ENCODE data around the gene SSRP1.

The SSRP1 gene

DNA sequence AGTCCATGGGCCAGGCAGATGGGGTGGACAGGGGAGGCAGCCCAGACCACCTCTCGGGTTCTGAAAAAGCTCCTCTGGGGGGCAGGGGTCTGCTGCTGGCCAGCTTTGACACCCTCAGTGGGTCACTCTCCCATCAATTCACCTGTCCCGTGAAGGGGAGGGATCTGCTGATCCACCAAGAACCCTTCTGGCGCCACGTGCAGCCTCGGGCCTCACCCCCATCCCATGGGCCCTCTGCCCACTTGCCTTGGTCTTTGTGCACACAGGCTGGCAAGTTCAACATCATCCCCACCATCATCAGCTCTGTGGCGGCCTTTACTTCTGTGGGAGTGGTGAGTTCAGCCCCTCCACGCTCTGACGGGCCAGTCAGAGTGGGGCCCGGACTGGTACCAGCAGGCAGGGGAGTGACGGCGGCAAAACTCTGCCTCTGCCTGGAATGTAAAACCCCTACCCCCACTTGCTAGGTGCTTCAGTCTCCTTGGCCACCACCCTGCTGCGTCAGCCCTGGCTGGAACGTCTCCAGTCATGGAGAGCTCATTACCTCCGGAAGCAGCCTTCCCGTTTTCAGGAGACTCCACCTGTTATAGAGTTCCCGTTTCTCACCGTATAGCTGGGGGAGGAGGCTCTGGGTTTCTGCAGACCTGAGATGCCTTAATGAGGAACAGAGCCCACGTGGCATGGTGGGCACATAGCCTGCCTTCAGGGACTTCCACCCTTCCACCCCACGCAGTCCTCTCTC is 32.6 kb upstream of the SSRP1 start:
- peaks cover 9% of the 10 kb centered on the region for H3K4me1 ChIP-seq (ENCODE audit: insufficient read depth, low read length, poor library complexity, severe bottlenecking)
- no peaks in the 10 kb centered on the region for H3K9me2 ChIP-seq (replicated peaks; ENCODE audit: low read depth, low read length)
- H3K27me3 ChIP-seq (ENCODE audit: insufficient read depth, low read length, poor library complexity, severe bottlenecking) = no peaks in the 10 kb centered on the region
- H2AFZ ChIP-seq (ENCODE audit: low read length) = no peak overlapping the region
- no peak overlapping the region for H3K9ac ChIP-seq (ENCODE audit: low read depth, low read length, poor library complexity, severe bottlenecking)
- no peaks in the 10 kb centered on the region for H3K9me3 ChIP-seq (ENCODE audit: insufficient read depth, low read depth, low read length)
- no peaks in the 10 kb centered on the region for H3F3A ChIP-seq (ENCODE audit: low read depth)
- H3K79me2 ChIP-seq (ENCODE audit: insufficient read depth, low read length) = no peaks in the 10 kb centered on the region
- no peak overlapping the region for H3K4me3 ChIP-seq (ENCODE audit: low read length, poor library complexity, severe bottlenecking)
- TF ChIP-seq EZH2phosphoT487 (IDR thresholded peaks at IDR 0.05; ENCODE audit: borderline replicate concordance) = no peak
- TF ChIP-seq, protein P1, sequence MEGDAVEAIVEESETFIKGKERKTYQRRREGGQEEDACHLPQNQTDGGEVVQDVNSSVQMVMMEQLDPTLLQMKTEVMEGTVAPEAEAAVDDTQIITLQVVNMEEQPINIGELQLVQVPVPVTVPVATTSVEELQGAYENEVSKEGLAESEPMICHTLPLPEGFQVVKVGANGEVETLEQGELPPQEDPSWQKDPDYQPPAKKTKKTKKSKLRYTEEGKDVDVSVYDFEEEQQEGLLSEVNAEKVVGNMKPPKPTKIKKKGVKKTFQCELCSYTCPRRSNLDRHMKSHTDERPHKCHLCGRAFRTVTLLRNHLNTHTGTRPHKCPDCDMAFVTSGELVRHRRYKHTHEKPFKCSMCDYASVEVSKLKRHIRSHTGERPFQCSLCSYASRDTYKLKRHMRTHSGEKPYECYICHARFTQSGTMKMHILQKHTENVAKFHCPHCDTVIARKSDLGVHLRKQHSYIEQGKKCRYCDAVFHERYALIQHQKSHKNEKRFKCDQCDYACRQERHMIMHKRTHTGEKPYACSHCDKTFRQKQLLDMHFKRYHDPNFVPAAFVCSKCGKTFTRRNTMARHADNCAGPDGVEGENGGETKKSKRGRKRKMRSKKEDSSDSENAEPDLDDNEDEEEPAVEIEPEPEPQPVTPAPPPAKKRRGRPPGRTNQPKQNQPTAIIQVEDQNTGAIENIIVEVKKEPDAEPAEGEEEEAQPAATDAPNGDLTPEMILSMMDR (conservative IDR thresholded peaks at IDR 0.05; ENCODE audit: low read length) = no peak
- no peak overlapping the region for H3K4me2 ChIP-seq (ENCODE audit: low read depth, low read length, poor library complexity, severe bottlenecking)
- no peaks in the 10 kb centered on the region for H4K20me1 ChIP-seq (ENCODE audit: insufficient read depth, low read length, poor library complexity, severe bottlenecking)
- no peaks in the 10 kb centered on the region for H3K36me3 ChIP-seq (ENCODE audit: insufficient read depth, low read length)

DNA sequence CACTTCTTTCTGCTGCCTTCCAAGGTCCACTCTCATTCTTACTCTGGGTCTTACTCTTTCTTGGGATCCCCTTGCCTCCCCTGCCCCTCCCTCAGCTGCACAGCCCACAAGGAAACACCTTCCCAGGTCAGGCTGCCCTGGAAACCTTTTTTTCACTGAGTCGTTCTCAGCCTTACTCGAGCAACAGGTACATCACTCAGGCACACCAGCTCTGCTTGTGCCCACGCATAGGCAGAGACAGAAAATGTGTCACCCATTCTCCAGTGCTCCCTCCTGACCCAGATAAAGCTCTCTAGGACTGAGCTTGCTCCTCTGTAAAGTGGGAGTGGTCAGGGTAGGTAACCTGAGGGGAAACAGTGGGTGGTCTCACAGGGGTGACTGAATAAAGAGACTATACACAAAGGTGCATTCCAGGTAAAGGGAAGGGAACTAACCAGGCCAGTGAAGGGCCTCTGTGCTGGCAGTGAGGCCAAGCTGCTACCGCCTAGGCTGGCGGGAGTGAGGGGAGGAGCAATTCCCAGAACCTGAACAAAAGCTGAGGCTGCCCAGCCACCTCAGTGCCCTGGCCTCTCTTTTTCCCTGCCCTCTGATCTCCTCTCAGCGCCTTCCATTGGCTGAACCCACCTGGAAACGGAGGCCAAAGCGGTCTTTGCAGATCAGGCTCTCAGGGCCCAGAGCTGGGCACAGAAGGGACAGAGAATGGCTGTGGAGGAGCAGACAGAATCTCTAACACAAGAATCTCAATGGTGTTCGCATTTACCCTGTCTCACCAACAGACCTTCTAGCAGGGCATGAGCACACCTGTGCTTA is 29.4 kb upstream of the SSRP1 start:
- H3K79me2 ChIP-seq (ENCODE audit: insufficient read depth, low read length) = no peaks in the 10 kb centered on the region
- H2AFZ ChIP-seq (ENCODE audit: low read length) = no peak overlapping the region
- H3K27me3 ChIP-seq (ENCODE audit: insufficient read depth, low read length, poor library complexity, severe bottlenecking) = no peaks in the 10 kb centered on the region
- no peaks in the 10 kb centered on the region for H3K9me2 ChIP-seq (replicated peaks; ENCODE audit: low read depth, low read length)
- TF ChIP-seq EZH2phosphoT487 (IDR thresholded peaks at IDR 0.05; ENCODE audit: borderline replicate concordance) = no peak
- TF ChIP-seq, protein P1 (conservative IDR thresholded peaks at IDR 0.05; ENCODE audit: low read length) = no peak
- no peaks in the 10 kb centered on the region for H3F3A ChIP-seq (ENCODE audit: low read depth)
- H3K9me3 ChIP-seq (ENCODE audit: insufficient read depth, low read depth, low read length) = no peaks in the 10 kb centered on the region
- no peak overlapping the region for H3K9ac ChIP-seq (ENCODE audit: low read depth, low read length, poor library complexity, severe bottlenecking)
- H3K36me3 ChIP-seq (ENCODE audit: insufficient read depth, low read length) = no peaks in the 10 kb centered on the region
- no peak overlapping the region for H3K4me3 ChIP-seq (ENCODE audit: low read length, poor library complexity, severe bottlenecking)
- H4K20me1 ChIP-seq (ENCODE audit: insufficient read depth, low read length, poor library complexity, severe bottlenecking) = no peaks in the 10 kb centered on the region
- H3K4me2 ChIP-seq (ENCODE audit: low read depth, low read length, poor library complexity, severe bottlenecking) = no peak overlapping the region
- H3K4me1 ChIP-seq (ENCODE audit: insufficient read depth, low read length, poor library complexity, severe bottlenecking) = no peaks in the 10 kb centered on the region

DNA sequence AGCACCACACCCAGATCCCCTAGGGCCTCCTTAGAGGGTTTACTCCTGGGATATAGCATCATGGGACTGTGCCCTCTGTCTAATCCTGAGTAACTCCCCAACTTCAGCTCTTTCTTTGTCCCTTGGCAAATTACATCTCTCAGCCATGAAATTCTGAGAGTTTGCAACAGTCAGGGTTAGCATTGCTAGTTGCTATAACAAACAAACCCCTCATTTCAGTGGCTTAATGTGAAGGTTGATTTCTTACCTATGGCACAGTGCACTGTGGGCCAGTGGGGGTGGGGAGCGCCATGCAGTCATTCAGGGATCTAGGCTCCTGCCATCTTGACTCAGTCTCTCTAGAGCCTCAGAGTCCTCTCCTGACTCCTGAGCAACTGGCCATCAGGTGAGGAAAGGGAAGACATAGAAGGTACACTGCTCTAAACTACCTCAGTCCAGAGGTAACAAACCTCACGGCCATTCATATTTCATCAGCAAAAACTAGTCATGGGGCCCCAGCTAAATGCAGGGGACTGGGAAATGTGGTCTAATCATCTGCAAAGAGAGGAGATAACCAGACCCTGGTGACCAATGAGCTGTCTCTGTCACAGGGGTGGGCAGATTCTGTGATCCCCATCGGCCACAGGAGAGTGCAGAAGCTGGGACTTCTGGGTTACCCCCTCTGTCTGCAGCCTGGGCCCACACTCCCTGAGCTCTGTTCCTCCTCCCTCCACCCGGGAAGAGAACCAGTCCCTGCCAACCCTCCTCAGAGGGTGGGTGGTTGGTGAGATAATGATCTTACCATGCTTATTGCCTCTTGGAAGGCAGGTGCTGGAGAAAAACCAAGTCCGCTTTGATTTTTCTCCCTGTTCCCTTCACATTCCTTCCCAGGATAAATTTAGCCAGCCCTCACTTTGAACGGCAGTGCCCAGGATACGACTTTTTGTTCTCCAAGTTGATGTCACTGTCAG is 27.7 kb upstream of the SSRP1 start:
- H3F3A ChIP-seq (ENCODE audit: low read depth) = no peaks in the 10 kb centered on the region
- H3K36me3 ChIP-seq (ENCODE audit: insufficient read depth, low read length) = no peaks in the 10 kb centered on the region
- H3K79me2 ChIP-seq (ENCODE audit: insufficient read depth, low read length) = no peaks in the 10 kb centered on the region
- no peak overlapping the region for H3K4me2 ChIP-seq (ENCODE audit: low read depth, low read length, poor library complexity, severe bottlenecking)
- TF ChIP-seq, protein P1 (conservative IDR thresholded peaks at IDR 0.05; ENCODE audit: low read length) = no peak
- TF ChIP-seq EZH2phosphoT487 (IDR thresholded peaks at IDR 0.05; ENCODE audit: borderline replicate concordance) = no peak
- H3K4me1 ChIP-seq (ENCODE audit: insufficient read depth, low read length, poor library complexity, severe bottlenecking) = no peaks in the 10 kb centered on the region
- no peaks in the 10 kb centered on the region for H3K9me3 ChIP-seq (ENCODE audit: insufficient read depth, low read depth, low read length)
- H2AFZ ChIP-seq (ENCODE audit: low read length) = no peak overlapping the region
- no peak overlapping the region for H3K9ac ChIP-seq (ENCODE audit: low read depth, low read length, poor library complexity, severe bottlenecking)
- no peaks in the 10 kb centered on the region for H4K20me1 ChIP-seq (ENCODE audit: insufficient read depth, low read length, poor library complexity, severe bottlenecking)
- no peaks in the 10 kb centered on the region for H3K27me3 ChIP-seq (ENCODE audit: insufficient read depth, low read length, poor library complexity, severe bottlenecking)
- no peaks in the 10 kb centered on the region for H3K9me2 ChIP-seq (replicated peaks; ENCODE audit: low read depth, low read length)
- no peak overlapping the region for H3K4me3 ChIP-seq (ENCODE audit: low read length, poor library complexity, severe bottlenecking)

All from Loucy (cell line).